Head of caudate nucleus (tissue), 42 donors: ENCODE measurements around the gene COPZ1.
"Not testable (repeated sequence)": the region's sequence is repeated elsewhere in the genome, so short reads cannot be mapped to it uniquely, and the experiment has no call there.

ENCODE experiments used
- DNase-seq, 42 donors: peaks; one replicate each; pipeline versions ENCODE4 v3.0.0 to v3.0.0-alpha.2; 2020 to 2021; ENCODE audit warnings: mixed read lengths in 7 of 42
- intact Hi-C: fragments of 100-400 bp; cut with DNase I; formaldehyde crosslinking; loops from one replicate; pipeline ENCODE4 v1.15.0; 2022

Gene COPZ1

DNA sequence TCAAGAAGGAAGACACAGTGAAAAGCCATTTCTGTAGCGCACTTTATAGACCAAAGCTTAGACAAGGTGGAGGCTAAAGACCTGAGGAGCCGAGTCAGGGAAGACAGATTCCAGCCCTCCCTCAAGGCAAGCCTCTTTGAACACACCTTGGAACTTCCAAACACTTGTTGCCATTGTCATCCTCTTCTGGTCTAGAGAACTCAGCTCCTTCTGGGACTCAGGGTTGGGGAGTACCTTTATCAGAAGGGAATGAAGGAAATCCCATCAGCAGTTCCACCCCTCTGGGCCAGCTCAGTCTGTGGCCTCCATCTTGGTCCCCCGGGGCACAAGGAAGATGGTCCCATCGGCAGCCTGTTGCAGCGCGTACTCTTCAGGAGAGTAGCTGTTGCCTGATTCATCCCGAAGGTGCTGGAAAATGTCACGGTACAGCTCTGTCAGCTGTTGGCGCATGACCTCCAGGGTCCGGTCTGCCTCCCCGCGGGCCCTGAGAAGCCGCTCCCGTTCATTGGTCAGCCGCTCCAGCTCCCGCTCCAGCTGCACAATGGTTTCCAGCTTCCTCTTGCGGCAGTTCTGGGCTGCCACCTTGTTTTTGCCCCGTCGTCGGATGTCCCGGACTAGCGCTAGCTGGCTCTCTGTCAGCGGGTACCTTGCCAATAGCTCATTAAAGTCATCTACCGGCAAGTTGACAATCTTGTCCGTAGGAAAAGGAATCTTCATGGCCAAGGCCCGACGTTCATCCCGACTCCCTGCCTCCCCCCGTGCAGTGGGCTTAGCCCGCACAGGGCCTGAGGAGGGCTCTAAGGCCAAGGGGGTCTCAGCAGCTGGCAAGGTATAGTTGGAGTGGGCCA is 32.6 kb upstream of the COPZ1 start:
- intact Hi-C loops = no loop called here
- DNase-seq = peak in 1 of 42 donors; percentile 30

DNA sequence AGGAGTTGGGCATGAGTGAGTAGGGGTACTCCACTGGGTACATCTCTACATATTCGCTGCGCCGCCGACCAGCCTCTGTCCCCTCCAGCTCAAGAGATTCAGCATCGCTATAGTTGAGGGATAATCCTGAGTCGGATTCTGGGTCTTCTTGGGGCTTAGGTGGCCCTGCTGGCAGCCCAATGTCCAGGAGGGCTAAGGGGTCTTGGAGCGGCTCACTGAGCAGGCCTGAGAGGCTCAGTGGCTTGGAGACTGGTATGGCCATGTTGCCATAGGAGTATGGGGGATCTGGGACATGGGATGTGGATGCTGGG is 32.0 kb upstream of the COPZ1 start:
- no peak for DNase-seq
- intact Hi-C loops = no loop called here

DNA sequence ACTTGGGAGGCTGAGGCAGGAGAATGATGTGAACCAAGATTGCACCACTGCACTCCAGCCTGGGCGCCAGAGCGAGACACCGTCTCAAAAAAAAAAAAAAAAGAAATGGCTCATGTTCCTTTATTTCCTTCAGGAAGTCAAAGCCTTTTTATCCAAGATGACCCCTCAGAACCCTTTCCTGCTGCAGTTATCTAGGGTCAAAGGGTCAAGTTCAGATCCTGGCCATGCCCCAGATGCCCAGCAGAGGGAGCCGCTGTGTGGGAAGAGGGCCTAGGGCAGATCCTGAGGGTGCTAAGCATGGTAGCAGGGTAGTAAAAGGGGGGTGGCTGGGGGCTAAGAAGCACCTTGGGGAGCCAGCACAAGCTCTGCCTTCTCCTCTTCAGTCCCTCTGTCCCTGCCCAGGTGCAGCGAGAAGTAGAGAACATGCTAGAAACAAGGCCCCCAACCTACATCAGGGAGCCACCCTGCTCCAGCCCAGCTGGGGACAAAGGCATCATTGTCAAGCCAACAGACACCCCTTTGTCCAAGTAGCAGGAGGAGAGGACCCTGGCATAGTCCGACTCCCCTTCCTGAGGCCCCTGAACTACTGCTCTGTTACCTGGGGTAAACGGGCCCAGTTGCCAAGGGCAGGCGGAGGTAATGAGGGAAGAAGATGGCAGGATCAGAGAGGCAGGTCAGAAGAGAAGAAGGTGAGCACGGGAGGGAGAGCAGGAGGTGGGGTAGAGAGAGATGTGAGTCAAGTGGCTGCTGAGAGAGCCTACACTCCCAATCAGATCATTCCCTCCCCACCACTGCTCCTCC is 30.6 kb upstream of the COPZ1 start:
- peak in 41 of 42 donors; percentile 37 to 87 (median 68) for DNase-seq
- intact Hi-C loops = no loop called here

DNA sequence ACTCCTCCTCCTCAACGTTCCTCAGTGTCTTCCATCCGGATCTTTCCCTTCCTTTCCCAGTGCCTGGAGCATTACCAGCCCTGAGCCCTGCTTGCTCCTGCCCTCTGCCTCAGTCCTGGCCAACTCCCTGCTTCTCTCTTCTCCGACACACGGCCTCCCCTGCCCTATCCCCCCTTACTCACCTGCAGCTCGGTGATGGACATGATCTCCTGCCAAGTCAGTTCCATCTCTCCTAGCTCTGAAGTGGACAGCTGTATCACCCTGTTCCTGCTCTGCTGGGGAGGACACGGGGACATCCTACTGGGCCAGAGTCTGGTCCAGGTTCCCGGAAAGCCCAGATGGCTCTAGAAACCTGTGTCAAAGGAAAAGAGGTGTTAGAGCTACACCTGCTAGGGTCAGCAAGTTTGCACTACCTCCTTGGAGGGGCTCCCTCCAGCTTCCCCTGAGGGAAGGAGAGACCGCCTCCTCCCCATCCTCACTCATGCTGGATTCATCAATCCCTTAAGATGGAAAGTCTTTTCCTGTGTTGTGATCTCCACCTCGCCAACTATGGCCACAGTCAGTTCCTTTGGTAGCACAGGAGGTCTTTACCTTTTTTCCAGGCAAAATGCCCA is 29.9 kb upstream of the COPZ1 start:
- intact Hi-C loops = no loop called here
- peak in 3 of 42 donors; percentile 4 to 12 (median 8) for DNase-seq

DNA sequence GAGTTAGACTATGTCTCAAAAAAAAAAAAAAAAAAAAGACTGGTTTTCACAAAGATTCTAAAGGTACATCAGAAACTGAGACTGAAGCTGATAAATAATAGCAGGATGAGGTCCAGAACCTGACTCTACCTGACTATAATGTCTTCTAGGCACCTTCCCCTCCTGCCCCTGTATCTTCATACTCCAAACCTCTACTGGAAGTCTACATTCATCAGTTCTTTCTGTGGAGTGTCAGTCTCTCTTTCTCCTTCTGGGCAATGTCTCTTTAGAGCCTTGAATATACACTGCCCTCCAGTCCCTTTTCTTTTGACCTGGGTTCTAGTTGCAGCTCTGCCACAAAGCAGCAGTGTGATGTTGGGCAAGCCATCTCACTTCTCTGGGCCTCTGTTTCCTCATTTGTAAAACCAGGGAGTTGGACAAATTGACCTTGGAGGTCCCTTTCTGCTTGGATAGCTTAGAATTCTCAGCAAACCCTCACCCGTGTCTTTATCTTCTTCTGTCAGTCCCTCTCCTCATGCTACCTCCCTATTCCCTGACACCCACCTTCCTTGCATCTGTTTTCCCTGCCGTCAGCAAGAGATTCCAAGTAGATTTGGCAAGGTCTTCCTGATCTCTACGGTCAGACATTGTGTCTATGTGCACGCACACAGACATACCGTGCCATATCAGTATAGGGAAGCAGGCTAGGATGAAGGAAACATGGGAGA is 28.4 kb upstream of the COPZ1 start:
- intact Hi-C loops = no loop called here

DNA sequence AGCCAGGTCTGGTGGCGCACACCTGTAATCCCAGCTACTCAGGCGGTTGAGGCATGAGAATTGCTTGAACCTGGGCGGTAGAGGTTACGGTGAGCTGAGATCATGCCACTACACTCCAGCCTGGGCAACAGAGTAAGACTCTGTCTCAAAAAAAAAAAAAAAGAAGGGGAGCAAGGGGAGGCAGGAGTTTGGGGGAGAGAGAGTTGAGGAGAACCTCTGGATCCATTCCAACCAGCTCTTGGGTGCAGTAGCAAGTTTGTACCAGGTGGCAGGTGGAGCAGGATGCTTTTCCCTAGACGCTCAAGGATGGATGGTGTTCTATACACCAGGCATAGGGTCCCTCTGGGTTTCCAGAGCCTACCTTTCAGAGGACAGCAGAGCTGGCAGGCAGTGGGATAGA is 26.0 kb upstream of the COPZ1 start:
- intact Hi-C loops = no loop called here
- no peak for DNase-seq

More for the DNA sequence above, 28.4 kb upstream of the COPZ1 start:
- no peak for DNase-seq

DNA sequence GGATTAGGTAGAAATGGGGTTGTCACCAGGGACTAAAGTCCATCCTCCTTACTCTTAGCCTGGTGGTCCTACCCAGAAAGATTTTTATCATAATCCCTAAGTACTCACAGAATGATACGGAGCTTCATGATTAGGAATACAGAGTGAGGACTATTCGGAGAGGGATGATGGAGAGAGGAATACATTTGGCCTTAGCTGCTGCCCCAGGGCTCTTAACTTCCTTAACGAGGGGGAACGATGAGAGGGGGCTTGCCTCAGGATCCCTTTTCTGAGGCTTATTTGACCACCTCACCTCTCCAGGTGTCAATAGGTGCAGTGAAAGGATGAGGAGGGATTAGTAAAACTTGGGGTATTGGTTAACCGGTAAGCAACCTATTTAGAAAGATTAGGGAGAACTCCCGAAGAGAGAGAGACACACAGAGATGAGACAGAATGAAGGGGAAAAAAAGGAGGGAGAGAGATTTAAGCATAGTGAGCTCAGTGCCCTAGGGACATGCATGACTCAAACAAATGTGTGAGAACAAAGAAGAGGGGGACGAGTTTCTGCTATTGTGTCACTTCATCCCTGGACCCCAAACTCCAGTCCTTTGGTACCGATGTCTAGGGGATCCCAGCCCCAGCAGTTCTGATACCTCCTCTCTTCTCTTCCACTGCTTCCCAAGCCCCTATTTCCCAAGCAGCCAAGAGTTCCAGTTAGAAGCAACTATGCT is 25.3 kb upstream of the COPZ1 start:
- DNase-seq = no peak
- intact Hi-C loops = no loop called here

DNA sequence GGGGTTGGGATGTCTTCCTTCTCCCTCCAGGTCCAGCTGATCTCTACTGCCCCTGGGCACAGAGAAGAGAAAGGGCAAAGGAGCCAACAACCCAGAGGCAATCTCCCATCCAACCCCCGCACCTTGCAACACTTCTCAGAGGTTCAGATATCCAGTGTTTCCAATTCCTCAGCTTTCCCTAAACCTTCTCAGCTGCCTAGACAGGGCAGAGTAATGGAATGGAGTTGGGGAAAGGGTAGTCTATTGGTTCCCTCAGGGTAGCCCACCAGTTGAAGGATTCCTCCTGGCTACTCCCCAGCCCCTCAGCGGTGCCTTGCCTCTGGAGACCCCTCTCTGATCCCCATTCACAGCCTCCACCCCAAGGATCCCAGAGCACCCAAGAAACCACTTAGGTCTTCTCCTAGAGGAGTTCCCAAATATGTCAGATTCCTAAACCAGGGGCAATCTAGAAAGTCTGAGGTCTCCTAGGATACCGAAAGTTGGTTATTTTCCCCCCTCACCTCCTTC is 24.7 kb upstream of the COPZ1 start:
- intact Hi-C loops = no loop called here
- no peak for DNase-seq

DNA sequence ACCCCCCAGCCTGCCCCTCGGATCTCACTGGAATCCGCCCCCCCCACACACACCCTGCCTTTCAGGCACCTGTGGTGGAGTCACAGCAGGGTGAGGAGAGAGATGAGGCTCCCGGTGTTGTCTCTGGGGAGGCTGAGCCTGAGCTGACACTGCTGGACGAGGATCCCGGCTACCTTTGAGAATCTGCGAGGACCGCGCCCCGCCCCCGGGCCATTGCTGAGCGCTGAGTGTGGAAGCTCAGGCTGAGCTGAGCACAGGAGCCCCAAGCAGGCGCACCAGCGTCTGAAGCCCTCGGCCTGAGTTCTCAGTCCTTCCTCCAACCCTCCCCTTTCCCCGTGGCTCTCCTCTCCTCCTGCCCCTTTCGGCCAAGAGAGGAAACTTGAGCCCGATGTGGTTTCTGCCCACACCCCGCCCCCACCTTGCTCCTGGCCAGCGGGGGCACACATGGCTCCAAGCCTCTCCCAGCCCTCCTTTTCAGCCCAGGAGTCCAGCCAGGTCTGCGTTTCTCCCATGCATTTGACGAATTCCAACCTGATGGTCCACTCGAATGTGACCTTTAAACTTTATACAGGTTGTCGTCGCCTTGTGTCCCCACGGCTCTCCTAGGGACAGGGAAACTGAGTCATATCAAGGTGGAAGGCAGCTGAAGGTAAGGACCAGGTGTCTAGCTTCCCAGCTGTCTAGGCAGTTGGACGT is 24.1 kb upstream of the COPZ1 start, which contains the start of gene NFE2:
NFE2 (minus strand) TSS at position 284 of the 696 bp plus-strand sequence. CDS start 5,767 bp downstream, outside the sequence.
- peak in 23 of 42 donors; percentile 11 to 62 (median 31) for DNase-seq
- intact Hi-C loops = no loop called here

DNA sequence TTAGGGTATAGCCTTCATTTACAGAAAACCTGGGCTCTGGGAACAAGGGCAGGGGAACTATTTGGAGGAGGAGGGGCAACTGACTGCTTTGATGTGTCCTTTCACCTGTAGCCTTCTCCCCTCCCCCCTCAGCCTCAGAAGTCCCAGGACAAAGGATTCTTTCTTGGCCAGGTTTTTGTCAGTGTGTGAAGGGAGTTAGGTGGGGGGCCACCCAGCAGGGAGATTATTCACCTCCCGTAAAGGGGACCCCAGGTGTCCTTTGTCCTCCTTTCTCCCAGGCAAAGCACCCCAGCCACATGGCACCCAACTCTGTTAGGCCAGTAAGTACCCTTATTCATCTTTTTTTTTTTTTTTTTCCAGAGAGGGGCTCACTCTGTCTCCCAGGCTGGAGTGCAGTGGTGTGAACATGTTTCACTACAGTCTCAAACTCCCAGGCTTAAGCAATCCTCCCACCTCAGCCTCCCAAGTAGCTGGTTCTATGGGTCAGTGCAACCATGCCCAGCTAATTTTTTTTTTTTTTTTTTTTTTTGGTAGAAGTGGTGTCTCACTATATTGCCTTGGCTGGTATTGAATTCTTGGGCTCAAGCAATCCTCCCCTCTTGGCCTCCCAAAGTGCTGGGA is 23.4 kb upstream of the COPZ1 start:
- intact Hi-C loops = no loop called here
- no peak for DNase-seq

DNA sequence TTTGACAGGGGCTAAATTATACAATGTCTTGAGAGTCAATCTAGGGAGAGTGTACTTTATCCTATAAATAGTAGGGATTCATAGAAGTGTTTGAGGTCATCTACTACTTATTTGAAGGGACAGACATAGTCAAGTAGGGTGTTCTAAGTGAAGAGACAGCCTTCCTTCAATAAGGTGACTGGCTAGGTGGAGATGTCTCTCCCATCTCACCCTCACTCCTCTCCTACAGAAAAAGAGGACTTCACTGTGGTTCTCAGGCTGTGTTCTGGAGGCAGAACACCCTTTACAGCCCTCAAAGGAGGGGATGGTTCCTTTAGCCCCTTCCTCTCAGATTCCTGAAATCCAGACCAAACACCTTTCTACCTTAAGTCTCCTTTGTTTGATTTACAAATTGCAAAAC is 21.3 kb upstream of the COPZ1 start:
- DNase-seq = no peak
- intact Hi-C loops = no loop called here

DNA sequence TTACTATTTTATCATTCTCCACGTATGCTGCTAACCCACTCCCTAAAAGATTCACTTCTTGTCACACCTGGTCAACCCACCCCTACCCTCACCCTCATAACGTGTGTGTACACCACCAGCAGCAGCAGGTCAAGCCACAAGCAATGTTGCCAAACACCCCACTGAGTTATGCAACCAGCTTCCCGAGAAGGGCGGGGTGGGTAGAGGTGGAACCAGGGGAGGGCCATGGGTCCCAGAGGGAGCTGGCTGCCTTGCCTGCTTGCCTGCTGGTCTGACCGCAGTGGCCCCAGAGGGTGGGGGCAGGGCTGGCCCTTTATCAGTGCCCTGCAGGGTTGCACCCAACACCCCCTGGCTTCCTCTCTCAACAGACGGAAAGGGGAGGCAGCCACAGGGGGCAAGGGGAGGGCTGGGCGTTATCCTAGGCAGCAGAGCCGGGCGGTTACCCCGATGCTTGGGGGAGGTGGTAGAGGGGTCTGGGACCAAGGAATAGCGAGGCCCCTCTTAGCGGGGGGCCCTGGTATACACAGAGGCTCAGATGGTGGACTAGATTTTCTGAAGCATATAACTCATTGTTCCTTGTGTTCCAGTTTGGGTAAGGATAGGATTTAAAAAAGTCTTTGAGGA is 20.6 kb upstream of the COPZ1 start:
- intact Hi-C loops = no loop called here
- peak in 15 of 42 donors; percentile 13 to 61 (median 24) for DNase-seq

DNA sequence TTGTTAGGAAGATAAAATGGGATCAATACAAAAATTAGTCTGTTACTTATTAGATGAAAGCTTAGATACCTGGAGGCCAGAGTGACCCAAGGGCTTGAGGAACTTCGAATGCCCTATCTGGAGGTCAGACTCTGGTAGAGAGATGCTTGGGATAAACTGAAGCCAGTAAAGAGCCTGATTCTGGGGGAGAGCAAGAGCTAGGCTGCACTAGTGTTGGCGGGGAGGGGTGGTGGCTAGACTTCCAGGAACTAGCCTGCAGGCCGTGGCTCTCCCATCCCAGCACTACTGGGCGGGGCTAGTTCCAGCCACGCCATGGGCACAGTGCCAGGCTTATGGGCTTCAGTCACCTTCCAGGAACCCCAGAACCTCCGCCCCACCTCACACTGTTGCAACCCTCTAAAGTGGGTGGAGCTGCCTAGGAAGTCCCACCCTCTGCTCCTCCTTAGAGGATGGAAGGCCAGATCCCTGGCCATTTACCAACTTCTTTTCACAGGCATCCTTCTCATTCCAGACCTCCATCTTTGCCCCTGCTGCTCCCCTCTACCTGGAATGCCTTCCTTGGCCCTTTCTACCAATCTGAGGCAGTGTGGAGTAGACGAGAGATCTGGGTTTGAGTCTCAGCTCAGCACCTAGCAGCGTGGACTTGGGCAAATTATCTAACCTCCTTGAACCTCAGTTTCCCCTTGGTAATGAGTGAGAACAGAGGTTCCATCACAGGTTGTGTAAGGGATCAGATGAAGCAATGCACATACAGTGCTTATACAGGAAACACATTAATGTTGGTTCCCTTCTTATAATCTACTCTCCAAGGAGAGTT is 17.8 kb upstream of the COPZ1 start:
- intact Hi-C loops = no loop called here

DNA sequence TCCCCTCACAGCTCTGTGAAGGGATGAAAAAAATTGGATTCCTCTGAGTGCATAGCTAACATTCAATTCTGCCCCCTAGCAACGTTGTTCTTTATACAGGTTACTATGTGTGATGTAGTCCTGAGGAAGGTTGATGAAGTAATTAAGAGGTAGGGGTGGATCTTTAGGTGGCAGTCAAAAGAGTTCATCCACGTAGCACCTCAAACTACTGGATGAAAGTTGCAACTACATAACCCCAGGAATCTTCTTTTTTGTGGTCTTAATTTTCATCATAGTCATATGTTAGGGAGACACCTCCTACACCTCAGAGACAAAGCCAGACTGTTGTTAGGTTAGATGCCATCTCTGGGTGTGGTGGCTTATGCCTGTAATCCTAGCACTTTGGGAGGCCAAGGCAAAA is 13.9 kb upstream of the COPZ1 start:
- no peak for DNase-seq
- intact Hi-C loops = no loop called here

More for the DNA sequence above, 17.8 kb upstream of the COPZ1 start:
- DNase-seq = peak in 2 of 42 donors; percentile 26 to 52

DNA sequence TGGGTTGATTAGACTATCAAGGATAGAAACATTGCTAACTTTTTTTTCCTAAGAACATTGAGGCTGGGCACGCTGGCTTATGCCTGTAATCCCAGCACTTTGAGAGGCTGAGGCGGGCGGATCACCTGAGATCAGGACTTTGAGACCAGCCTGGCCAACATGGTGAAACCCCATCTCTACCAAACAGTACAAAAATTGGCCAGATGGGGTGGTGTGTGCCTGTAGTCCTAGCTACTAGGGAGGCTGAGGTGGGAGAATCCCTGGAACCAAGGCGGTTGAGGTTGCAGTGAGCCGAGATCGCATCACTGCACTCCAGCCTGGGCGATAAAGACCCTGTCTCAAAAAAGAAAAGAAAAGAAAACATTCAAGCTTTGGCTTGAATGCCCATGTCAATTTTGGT is 12.6 kb upstream of the COPZ1 start:
- intact Hi-C loops, DNase-seq: not testable (repeated sequence)

DNA sequence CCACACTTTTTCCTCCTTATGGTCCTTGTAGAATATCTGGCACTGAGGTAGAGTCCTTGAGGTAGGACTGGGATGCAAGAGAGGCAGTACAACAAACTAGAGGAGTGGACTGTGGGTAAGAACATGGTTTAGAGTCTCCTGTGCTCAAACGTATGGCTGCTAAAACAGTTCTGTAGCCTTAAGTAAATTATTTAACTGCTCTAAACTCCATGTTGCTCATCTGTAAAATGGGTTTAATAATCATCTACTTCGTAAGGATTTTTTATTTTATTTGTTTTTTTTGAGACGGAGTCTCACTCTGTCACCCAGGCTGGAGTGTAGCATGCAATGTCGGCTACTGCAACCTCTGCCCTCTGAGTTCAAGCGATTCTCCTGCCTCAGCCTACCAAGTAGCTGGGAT is 3.6 kb upstream of the COPZ1 start:
- intact Hi-C loops = no loop called here
- DNase-seq = no peak
